HG03039 (cell line): ENCODE results near the gene ELMO3.
A peak's percentile ranks its signal among the peaks of the same experiment; 100 is the strongest.

ENCODE experiments used
- ATAC-seq: cut with Tn5 transposase; IDR thresholded peaks from one replicate; pipeline ENCODE4 v1.9.1; 2021; ENCODE audit warnings: mild to moderate bottlenecking, moderate library complexity; ENCODE audit not compliant: unreplicated experiment

ELMO3 gene

GRCh38 chr16:67212766-67213165, 13.8 kb downstream of the ELMO3 start:
- ATAC-seq, result no peak

GRCh38 chr16:67213197-67214019, 14.5 kb downstream of the ELMO3 start:
- no peak for ATAC-seq

DNA sequence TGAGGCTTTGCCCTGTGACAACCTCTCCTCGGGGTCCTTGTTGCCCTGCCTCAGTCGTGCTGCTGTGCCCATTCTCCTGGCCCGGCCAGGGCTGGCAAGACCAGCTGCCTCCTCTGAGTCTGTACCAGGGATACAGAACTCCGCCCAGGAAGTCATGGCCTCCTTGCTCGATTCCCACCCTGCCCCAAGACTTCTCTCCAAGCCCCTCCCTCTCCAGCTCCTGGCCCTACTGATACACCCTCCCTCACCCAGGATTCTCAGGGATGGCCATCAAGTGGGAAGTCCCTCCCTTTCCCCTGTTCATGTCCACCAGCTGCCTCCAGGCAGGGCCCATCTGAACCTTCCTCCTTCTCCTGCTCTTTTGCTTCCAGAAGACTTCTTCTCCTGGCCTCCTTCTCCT, 16.8 kb downstream of the ELMO3 start:
- ATAC-seq, result no peak

DNA sequence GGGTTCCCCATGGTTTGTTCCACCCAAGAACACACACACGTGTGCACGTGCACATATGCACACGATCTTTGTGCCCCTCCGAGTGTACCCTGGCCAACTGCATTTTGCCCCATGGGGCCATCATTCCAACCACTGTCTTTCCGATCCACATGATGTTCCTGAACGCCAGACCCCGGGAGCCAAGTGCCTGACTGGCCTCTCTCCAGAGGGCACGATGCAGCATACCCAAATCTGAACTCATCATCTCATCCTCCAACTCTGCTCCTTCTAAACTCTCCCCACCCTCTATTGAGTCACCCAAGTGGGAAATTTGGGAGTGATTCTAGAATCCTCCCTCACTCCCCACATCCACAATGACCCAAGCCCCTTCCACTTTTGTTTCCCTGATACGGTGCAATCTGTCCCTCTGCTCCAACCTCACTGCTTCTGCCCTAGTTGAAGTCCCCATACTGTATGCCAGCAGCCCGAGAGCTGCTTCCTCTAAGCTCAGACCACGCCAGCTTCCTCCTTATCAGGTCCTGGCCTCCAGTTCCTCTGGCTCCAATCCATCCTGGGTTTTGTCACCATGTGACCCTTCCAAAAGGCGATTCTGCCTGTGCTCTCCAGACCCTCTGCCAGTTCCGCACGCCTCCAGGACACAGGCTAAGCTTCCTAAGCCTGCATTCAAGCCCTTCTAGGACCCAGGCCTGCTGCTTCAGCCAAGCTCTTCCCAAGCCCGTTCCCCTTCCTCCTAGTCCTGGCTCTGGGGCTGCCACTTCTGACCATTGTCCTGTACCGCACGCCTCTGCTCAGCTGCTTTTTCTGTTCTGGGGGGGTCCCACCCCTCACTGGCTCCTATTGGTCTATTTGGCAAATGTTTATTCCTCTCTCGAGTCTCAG, 17.9 kb downstream of the ELMO3 start:
- no peak for ATAC-seq

DNA sequence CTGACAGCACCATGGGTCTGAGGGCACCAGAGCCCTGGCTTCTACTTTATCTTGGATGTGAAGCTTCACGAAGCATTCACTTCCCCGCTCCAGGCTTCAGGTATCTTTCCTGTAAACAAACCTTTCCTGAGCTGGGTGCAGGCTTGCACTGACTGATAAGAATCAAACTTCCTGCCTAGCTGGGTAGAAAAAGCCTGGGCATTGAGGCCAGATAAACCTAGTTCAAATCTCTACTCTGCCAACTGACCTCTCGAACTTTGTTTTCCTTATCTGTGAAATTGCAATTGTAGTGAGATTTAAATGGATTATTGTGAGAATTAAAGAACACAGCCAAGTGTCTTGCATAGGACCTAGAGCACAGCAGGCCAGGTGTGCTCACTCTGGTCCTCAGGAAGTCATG, 25.1 kb downstream of the ELMO3 start:
- no peak for ATAC-seq

GRCh38 chr16:67226295-67226803, 27.4 kb downstream of the ELMO3 start:
- no peak for ATAC-seq

DNA sequence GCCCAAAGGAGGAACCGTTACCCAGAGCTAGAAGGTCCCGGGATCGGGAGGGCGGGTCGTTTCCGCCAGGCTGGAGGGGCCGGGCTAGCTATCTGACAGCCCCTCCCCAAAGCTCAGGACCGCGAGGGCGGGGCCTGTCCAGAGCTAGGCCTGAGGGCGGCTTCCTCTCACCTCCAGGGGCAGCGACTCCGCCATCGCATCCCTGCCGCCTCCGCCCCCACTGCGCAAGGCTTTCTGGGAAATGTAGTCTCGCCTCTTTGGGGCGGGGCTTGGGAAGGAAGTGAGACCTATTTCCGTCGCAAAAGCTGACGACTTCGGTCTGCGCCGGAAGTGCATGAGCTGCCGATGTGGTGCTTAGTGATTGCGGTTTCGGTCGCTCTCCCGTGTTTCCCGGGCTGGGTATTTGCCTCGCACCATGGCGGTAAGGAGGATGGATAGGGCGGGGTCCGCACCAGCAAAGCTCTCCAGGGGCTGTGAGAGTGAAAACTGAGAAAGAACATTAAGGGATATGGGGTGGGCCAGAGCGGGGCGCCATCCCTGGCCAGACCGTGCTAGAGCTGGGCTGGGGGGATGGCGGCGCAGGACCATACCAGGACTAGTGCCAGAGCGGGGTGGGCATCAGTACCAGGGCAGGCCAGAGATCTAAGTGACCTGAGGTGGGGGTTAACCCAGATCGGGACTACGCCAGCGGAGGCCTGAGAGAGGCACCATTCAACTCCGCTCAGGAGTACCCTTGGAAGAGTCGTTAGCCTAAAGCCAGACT, 28.1 kb downstream of the ELMO3 start, which contains the start of gene TMEM208:
Gene TMEM208 (plus strand): TSS at position 327 of the 763 bp plus-strand sequence. CDS start 89 bp downstream, at position 416.
- ATAC-seq, result peak; percentile 78

GRCh38 chr16:67227567-67227921, 28.6 kb downstream of the ELMO3 start:
- ATAC-seq, result no peak

DNA sequence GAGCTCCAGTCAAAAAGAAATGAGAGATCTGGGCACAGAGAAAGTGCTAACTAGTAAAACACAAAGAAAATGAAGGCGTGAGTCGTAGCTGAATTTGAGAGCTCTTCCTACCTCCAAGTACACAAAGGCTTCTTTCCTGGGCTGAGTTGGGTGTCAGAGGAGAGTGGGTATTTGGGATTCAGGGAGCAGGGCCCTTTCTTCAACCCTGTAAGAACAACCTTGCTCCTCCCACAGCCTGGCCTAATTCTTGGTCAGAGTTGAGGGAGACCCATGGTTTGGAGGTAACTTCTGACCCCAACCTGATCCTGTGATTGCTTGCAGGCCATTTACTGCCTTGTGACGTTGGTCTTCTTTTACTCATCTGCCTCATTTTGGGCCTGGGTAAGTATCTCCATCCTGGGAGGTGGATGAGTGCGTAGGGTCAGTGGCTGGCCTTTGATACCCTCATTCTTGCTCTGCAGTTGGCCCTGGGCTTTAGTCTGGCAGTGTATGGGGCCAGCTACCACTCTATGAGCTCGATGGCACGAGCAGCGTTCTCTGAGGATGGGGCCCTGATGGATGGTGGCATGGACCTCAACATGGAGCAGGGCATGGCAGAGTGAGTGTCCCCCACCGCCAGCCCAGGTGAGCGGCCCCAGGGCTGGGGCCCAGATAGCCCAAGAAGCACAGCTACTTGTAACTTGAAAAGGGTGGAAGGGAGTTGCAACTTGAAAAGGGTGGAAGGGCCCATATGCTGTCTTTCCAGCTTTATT, 29.3 kb downstream of the ELMO3 start:
- ATAC-seq, result no peak

DNA sequence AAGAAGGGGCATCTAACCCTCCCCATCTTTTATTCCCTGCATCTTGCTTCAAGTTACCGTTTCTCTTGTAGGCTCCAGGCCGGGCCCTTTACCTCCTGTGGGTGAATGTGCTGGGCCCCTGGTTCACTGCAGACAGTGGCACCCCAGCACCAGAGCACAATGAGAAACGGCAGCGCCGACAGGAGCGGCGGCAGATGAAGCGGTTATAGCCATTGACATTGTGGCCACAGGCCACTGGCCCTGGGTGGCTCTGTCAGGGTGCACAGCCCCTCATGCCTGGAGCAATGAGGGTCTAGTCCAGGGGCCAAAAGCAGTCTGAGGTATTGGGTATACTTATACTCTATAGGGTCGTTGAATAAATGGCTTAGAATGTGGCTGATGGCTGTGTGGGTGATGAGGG, 30.0 kb downstream of the ELMO3 start:
- no peak for ATAC-seq

DNA sequence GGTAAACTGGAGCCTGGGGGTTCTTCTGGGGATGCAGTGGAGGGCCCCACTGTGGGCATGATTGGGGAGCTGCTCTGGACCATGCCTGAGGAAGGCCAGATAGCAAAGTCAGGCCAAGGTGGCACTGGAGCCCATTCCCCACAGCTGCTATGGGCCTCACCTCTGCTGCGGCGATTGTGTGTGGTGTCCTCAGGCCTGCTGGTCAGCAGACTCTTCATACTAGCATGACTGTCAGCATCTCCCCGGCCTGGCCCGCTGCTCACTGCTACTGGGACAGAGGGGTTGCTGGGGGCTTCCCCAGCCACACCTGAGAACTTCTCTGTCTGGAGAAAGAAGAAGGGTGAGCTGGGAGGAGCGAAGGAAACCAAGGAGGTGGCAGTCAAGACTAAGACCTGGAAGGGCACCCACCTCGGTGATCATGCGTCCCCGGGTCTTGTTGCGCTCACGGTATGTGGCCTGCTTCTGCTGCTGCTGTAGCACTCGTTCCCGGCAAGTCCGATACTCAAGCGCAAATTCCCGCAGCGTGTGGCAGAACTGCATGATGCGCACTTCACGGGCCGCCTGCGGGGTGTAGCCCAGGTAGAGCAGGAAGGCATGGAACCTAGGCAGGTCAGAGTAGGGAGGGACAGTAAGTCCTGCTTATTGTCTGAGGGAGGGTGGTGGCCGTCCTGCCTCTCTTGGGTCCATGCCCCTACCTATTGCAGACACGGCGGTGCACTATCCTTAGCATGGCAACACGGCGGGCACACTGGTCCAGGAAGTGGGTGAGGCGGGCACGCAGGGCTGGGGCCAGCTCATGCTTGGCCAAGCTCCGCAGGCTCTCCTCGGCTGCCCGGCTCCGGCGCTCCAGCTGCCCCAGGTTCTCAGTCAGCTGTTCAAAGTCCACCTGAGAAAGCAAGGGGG, 31.2 kb downstream of the ELMO3 start:
- ATAC-seq, result no peak

DNA sequence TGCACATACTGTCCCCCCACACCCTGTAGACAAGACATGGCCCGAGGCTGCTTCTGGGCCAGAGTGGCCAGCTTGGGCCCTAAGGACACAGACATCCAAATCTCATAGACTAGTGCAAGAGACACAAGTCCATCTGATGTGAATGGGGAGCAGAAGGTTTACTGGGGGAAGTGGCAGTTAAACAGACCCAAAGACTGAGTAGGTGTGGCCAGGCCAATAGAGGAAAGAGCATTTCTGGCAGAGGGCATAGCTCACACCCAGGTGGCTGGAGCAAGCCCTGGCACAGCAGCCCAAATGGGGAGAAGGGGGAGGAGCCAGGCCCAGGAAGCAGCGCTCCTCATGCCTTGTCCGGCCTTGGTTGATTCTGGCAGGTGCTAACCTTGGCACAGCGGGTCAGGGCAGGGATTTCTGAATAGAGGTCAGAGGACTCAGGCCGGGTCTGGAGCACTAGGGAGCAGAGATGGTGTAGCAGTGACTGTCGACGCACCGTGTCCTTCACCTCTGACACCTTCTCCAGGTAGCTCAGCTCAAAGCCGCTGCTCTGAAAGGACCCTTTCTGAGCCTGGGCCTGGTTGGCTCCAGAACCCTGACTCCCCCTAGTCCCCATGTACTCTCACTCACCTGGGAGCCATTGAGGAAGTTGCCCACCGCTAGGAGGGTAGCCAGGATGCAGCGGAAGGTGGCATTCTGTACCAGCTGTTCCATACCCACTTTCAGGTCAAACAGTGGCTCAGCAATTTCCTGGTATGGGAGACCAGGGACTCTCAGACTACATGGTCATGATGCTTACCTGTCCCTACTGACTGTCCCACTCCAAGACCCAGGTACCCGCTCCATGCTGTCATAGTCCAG, 32.1 kb downstream of the ELMO3 start:
- no peak for ATAC-seq

DNA sequence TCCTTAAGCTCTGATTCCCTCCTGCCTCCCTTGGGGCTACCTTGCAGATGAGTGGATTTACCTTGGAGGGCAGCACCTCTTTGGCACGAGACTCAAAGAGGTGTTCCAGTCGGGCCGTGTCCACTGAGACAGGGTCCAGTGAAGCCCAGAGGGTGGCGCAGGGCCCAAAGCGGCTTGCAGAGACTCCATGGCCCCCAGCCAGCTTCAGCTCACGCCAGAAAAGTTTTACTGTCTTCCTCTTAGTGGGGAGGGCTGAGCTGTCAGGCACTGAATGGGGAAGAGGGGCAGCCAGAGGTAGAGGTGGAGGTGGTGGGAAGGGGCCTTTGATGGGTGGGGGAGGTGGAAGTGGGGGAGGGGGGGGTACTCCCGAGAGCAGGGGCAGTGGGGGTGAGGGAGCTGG, 34.7 kb downstream of the ELMO3 start:
- ATAC-seq, result no peak

GRCh38 chr16:67234180-67234597, 35.3 kb downstream of the ELMO3 start:
- no peak for ATAC-seq

- no peak for ATAC-seq
Measured at GRCh38 chr16:67235816-67236562, 37.1 kb downstream of the ELMO3 start.

DNA sequence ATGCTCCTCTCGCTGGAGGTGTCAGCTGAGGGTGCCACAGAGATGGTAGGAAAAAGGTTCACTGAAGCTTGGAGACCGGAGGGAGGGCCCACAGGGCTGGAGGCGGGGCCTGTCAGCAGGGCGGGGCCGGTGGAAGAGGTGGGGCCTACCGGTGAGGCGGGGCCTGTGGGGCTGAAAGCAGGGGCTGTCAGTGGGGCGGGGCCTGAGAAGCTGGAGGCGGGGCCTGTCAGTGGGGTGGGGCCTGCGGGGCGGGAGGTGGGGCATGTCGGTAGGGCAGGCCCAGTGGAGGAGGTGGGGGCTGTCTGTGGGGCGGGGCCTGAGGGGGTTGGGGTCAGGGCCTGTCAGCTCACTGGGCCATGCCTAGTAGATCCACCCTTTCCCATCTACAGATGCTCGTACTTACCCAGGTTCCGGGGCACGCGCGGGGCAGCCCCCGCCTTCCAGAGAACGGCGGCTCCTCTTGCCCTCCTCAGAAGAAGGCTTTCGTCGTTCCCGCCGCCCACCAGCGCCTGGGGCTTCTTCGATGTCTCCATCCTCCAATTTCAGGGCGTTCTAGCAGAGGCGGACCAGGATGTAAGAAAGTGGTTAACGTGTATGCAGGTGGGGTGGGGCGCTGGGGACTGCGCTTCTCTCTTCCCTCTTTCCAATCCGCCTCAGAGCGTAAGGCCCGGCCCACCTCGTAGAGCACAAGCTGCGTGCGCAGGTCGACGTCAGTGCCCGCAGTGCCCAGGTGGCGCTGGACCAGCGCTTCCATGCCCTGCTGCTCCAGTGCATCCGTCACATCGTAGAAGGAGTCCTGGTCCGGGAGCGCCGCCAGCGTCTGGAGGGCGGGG, 37.8 kb downstream of the ELMO3 start:
- ATAC-seq, result no peak
